Esophagus squamous epithelium (tissue), 5 donors: ENCODE data around the gene FIGN. TPM values are rescaled to one million over a fixed set of nuclear protein-coding genes. Genes with fewer than 3 reads are reported as not detected.
A peak's percentile ranks its signal among the peaks of the same experiment; 100 is the strongest.

Source experiments
- DNase-seq: peaks from one replicate; lab custom pipeline; 2025; lab: John Stamatoyannopoulos, UW
- H3K27ac ChIP-seq, 4 donors: fragments of 200-600 bp; sonication (generic); one replicate each; pipeline ENCODE4 v1.5.1; 2016 to 2019; ENCODE audit warnings: mild to moderate bottlenecking in 1 of 4
- H3K27me3 ChIP-seq, 4 donors: fragments of 200-600 bp; sonication (generic); 1 replicate in 3 of 4; 2 replicates in 1 of 4; pipeline versions ENCODE4 v1.5.1 to v1.6.0; 2017 to 2021; ENCODE audit warnings: antibody characterized with exemption in 1 of 4
- H3K36me3 ChIP-seq, 3 donors: fragments of 200-600 bp; sonication (generic); one replicate each; pipeline ENCODE4 v1.5.1; 2016 to 2019
- H3K4me1 ChIP-seq, 3 donors: fragments of 200-600 bp; sonication (generic); one replicate each; pipeline ENCODE4 v1.5.1; 2017 to 2019
- H3K4me3 ChIP-seq, 4 donors: fragments of 200-600 bp; sonication (generic); 1 replicate in 3 of 4; 2 replicates in 1 of 4; pipeline ENCODE4 v1.5.1; 2016 to 2019; ENCODE audit warnings: mild to moderate bottlenecking in 2 of 4, moderate library complexity in 1 of 4
- H3K9me3 ChIP-seq, 3 donors: fragments of 200-600 bp; sonication (generic); one replicate each; pipeline ENCODE4 v1.5.1; 2016 to 2019
- POLR2A ChIP-seq, 4 donors: fragments of 450-650 bp; IDR thresholded peaks; one replicate each; pipeline ENCODE4 v1.6.1; 2017; ENCODE audit warnings: antibody characterized with exemption in 4 of 4, mild to moderate bottlenecking in 4 of 4, moderate library complexity in 3 of 4
- WGBS, 2 donors: methylation state at CpG; one replicate each; pipeline ENCODE4 v1.1.5; 2018; 5-methylcytosine and 5-hydroxymethylcytosine counted together
- intact Hi-C: fragments of 100-400 bp; cut with DNase I; formaldehyde crosslinking; loops from one replicate; pipeline ENCODE4 v1.15.0; 2022
- total RNA-seq, 4 donors: library from RNA; depleted of rRNA; stranded (reverse); fragments of >200 nt; gene quantifications; one replicate each; pipeline ENCODE4 v1.1.0, GENCODE V29; 2016
- TF ChIP-seq, protein P1 (sequence below), 6 experiments: fragments of 450-650 bp in 4 of 6; fragments of 200-600 bp in 2 of 6; sonication (generic) in 2 of 6; IDR thresholded peaks; one replicate each; pipeline ENCODE4 v1.5.1; 2016 to 2019; ENCODE audit warnings: antibody characterized with exemption in 6 of 6, mild to moderate bottlenecking in 4 of 6, moderate library complexity in 4 of 6
- donor health status: DM: yes; HTN: yes; CAD: no.

The FIGN gene
- total RNA-seq, 4 donors from 2014 or later: 0.38 to 2.1 (median 1.8) TPM

DNA sequence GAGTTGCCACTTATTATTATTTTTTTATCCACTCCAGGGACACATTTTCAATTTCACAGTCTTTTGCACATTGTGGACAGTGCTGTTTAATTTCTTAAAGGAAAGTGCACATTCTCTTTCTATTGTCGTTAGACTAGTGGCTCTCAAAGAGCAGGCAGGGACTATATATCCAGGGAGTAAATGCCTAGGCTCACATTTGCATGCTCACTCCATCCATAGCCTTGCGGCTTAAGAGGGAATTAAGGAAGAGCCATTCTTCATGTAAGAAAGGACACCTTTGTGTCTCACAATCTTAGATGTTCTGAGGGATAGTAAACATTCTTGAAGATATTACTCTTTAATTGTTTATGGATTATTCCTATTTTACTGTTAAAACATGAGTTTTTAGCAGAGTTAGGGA, 70.8 kb downstream of the FIGN start:
- H3K4me3 ChIP-seq: no peak overlapping the region
- peaks cover 0 to 10% (median 0%) of the 10 kb centered on the region in 3 donors for H3K4me1 ChIP-seq
- no peak overlapping the region for H3K27ac ChIP-seq
- H3K27me3 ChIP-seq: no peaks in the 10 kb centered on the region
- intact Hi-C loops: no loop called here
- H3K9me3 ChIP-seq: no peaks in the 10 kb centered on the region
- TF ChIP-seq, protein P1, sequence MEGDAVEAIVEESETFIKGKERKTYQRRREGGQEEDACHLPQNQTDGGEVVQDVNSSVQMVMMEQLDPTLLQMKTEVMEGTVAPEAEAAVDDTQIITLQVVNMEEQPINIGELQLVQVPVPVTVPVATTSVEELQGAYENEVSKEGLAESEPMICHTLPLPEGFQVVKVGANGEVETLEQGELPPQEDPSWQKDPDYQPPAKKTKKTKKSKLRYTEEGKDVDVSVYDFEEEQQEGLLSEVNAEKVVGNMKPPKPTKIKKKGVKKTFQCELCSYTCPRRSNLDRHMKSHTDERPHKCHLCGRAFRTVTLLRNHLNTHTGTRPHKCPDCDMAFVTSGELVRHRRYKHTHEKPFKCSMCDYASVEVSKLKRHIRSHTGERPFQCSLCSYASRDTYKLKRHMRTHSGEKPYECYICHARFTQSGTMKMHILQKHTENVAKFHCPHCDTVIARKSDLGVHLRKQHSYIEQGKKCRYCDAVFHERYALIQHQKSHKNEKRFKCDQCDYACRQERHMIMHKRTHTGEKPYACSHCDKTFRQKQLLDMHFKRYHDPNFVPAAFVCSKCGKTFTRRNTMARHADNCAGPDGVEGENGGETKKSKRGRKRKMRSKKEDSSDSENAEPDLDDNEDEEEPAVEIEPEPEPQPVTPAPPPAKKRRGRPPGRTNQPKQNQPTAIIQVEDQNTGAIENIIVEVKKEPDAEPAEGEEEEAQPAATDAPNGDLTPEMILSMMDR (IDR thresholded peaks at IDR 0.05): no peak
- TF ChIP-seq POLR2A (IDR thresholded peaks at IDR 0.05): no peak
- DNase-seq: no peak
- no peaks in the 10 kb centered on the region for H3K36me3 ChIP-seq
- WGBS, 2 donors: 78 to 83% methylated on average over 2 of the region's 2 CpGs

GRCh38 chr2:163664610-163665009, 71.2 kb downstream of the FIGN start:
- H3K27me3 ChIP-seq: no peaks in the 10 kb centered on the region
- intact Hi-C loops: no loop called here
- H3K27ac ChIP-seq: no peak overlapping the region
- no peak overlapping the region for H3K4me3 ChIP-seq
- H3K4me1 ChIP-seq: peaks cover 0 to 11% (median 0%) of the 10 kb centered on the region in 3 donors
- no peaks in the 10 kb centered on the region for H3K9me3 ChIP-seq
- TF ChIP-seq, protein P1 (IDR thresholded peaks at IDR 0.05): no peak
- TF ChIP-seq POLR2A (IDR thresholded peaks at IDR 0.05): no peak
- H3K36me3 ChIP-seq: no peaks in the 10 kb centered on the region
- no peak for DNase-seq
- 73 to 77% methylated on average over 5 of the region's 5 CpGs for WGBS, 2 donors

DNA sequence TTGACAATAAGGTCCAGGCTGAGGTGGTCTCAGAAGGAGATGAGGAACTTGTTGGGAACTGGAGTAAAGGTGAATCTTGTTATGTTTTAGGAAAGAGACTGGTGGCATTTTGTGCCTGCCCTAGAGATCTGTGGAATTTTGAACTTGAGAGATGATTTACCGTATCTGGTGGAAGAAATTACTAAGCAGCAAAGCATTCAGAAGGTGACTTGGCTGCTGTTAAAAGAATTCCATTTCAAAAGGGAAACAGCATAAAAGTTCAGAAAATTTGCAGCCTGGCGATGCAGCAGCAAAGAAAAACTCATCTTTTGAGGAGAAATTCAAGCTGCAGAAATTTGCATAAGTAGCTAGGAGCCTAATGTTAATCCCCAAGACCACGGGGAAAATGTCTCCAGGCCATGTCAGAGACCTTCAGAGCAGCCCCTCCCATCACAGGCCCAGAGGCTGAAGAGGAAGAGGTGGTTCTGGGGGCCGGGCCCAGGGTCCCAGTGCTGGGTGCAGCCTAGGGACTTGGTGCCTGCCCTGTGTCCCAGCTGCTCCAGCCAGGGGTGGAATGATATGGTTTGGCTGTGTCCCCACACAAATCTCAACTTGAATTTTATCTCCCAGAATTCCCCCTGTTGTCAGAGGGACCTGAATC, 73.5 kb downstream of the FIGN start:
- WGBS, 2 donors: 54 to 55% methylated on average over 3 to 4 of the region's 4 CpGs
- no peak for TF ChIP-seq POLR2A (IDR thresholded peaks at IDR 0.05)
- TF ChIP-seq, protein P1 (IDR thresholded peaks at IDR 0.05): no peak
- no peak for DNase-seq
- intact Hi-C loops: no loop called here
- Histone ChIP-seq H3K27ac (no peak overlapping the region), H3K4me1 (peaks cover 0 to 16% (median 0%) of the 10 kb centered on the region in 3 donors), H3K36me3 (no peaks in the 10 kb centered on the region), H3K9me3 (no peaks in the 10 kb centered on the region), H3K27me3 (no peaks in the 10 kb centered on the region), H3K4me3 (no peak overlapping the region)

- Histone ChIP-seq H3K27ac (peak overlapping the region in 1 of 4 donors; percentile 12), H3K27me3 (no peaks in the 10 kb centered on the region), H3K9me3 (no peaks in the 10 kb centered on the region), H3K36me3 (no peaks in the 10 kb centered on the region), H3K4me3 (no peak overlapping the region), H3K4me1 (peaks cover 0 to 12% (median 0%) of the 10 kb centered on the region in 3 donors)
- TF ChIP-seq POLR2A (IDR thresholded peaks at IDR 0.05): no peak
- TF ChIP-seq, protein P1 (IDR thresholded peaks at IDR 0.05): no peak
- 47 to 69% methylated on average over 2 of the region's 2 CpGs for WGBS, 2 donors
- no peak for DNase-seq
- intact Hi-C loops: no loop called here
Measured at GRCh38 chr2:163659224-163659623, 76.6 kb downstream of the FIGN start.

GRCh38 chr2:163658556-163658955, 77.3 kb downstream of the FIGN start:
- DNase-seq: no peak
- Histone ChIP-seq H3K4me1 (peaks cover 0 to 12% (median 0%) of the 10 kb centered on the region in 3 donors), H3K36me3 (no peaks in the 10 kb centered on the region), H3K27me3 (no peaks in the 10 kb centered on the region), H3K9me3 (no peaks in the 10 kb centered on the region), H3K4me3 (no peak overlapping the region), H3K27ac (no peak overlapping the region)
- 32 to 51% methylated on average over 2 of the region's 2 CpGs for WGBS, 2 donors
- intact Hi-C loops: no loop called here
- TF ChIP-seq, protein P1 (IDR thresholded peaks at IDR 0.05): no peak
- TF ChIP-seq POLR2A (IDR thresholded peaks at IDR 0.05): no peak
